B cell (primary cell): ENCODE measurements around the gene PUM1. TPM values are rescaled to one million over a fixed set of nuclear protein-coding genes. Genes with fewer than 3 reads are reported as not detected.

Experiments
- ATAC-seq: fragments of 200-7000 bp; cut with Tn5 transposase; one replicate; pipeline ENCODE4 v1.10.0; 2021; ENCODE audit warnings: low read depth, mild to moderate bottlenecking, moderate number of reproducible peaks, moderate library complexity
- CTCF ChIA-PET: fragments of 350-600 bp; sonication (Branson Sonifier 250); formaldehyde crosslinking; loops from one replicate; lab custom pipeline; 2021; ENCODE audit warnings: antibody characterized with exemption, inconsistent platforms; lab: Charles Lee
- POLR2A ChIA-PET: fragments of 350-600 bp; sonication (Branson Sonifier 250); formaldehyde crosslinking; loops from one replicate; lab custom pipeline; 2021; ENCODE audit warnings: antibody characterized with exemption; lab: Charles Lee
- DNase-seq: peaks from one replicate; pipeline ENCODE4 v3.0.0; 2013
- H2AFZ ChIP-seq: 2 replicates; pipeline ENCODE4 v1.6.1; 2012; ENCODE audit warnings: mild to moderate bottlenecking, low read depth, low read length; ENCODE audit not compliant: insufficient read depth, poor library complexity, severe bottlenecking
- H3K27ac ChIP-seq, 2 donors: 1 replicate in 1 of 2; 2 replicates in 1 of 2; pipeline ENCODE4 v1.5.1; 2012 to 2013; ENCODE audit warnings: low read length in 2 of 2, mild to moderate bottlenecking in 2 of 2, moderate library complexity in 1 of 2
- H3K27me3 ChIP-seq, 4 experiments: fragments of 200-600 bp in 1 of 4; sonication (generic) in 1 of 4; replicated peaks in 1 of 4; 1 replicate in 2 of 4; 2 replicates in 2 of 4; pipeline versions ENCODE4 v1.6.1 to v1.7.0; 2013 to 2016; ENCODE audit warnings: low read length in 3 of 4, mild to moderate bottlenecking in 2 of 4, mixed read lengths in 1 of 4, moderate library complexity in 1 of 4; ENCODE audit not compliant: insufficient read depth in 4 of 4, control insufficient read depth in 3 of 4; ENCODE audit errors: control extremely low read depth in 1 of 4
- H3K36me3 ChIP-seq, 2 experiments: replicated peaks in 1 of 2; 1 replicate in 1 of 2; 2 replicates in 1 of 2; pipeline versions ENCODE4 v1.6.1 to v1.7.1; 2013; ENCODE audit warnings: low read length in 1 of 2; ENCODE audit not compliant: insufficient read depth in 2 of 2, control insufficient read depth in 1 of 2; ENCODE audit errors: control extremely low read depth in 1 of 2, extremely low read depth in 1 of 2
- H3K4me1 ChIP-seq, 2 donors: fragments of 200-600 bp in 1 of 2; sonication (generic) in 1 of 2; 1 replicate in 1 of 2; 2 replicates in 1 of 2; pipeline versions ENCODE4 v1.5.1 to v1.6.1; 2013 to 2017; ENCODE audit warnings: low read length in 2 of 2; ENCODE audit not compliant: control insufficient read depth in 2 of 2, insufficient read depth in 2 of 2
- H3K4me2 ChIP-seq: replicated peaks from 2 replicates; pipeline ENCODE3; 2012; ENCODE audit warnings: mild to moderate bottlenecking, low read depth, low read length; ENCODE audit not compliant: poor library complexity, severe bottlenecking
- H3K4me3 ChIP-seq, 5 experiments: fragments of 200-600 bp in 1 of 5; sonication (generic) in 1 of 5; 1 replicate in 3 of 5; 2 replicates in 2 of 5; pipeline versions ENCODE4 v1.5.1 to v1.7.0; 2011 to 2016; ENCODE audit warnings: low read length in 4 of 5, mild to moderate bottlenecking in 4 of 5, low read depth in 2 of 5, control low read depth in 1 of 5, moderate library complexity in 1 of 5; ENCODE audit not compliant: insufficient read depth in 1 of 5; ENCODE audit errors: control extremely low read depth in 1 of 5, extremely low read depth in 1 of 5
- H3K79me2 ChIP-seq: fragments of 200-600 bp; sonication (generic); one replicate; pipeline ENCODE4 v1.6.0; 2016; ENCODE audit warnings: low read length; ENCODE audit not compliant: control insufficient read depth, insufficient read depth
- H3K9ac ChIP-seq: fragments of 200-600 bp; sonication (generic); 2 replicates; pipeline ENCODE4 v1.6.1; 2017; ENCODE audit warnings: mild to moderate bottlenecking, low read length, moderate library complexity
- H3K9me3 ChIP-seq, 3 donors: one replicate each; pipeline versions ENCODE4 v1.6.1 to v1.7.1; 2013; ENCODE audit warnings: low read length in 2 of 3; ENCODE audit not compliant: control insufficient read depth in 2 of 3, insufficient read depth in 1 of 3; ENCODE audit errors: control extremely low read depth in 1 of 3
- H4K20me1 ChIP-seq: 2 replicates; pipeline ENCODE4 v1.6.0; 2012; ENCODE audit warnings: mild to moderate bottlenecking, low read length; ENCODE audit not compliant: insufficient read depth, control insufficient read depth, poor library complexity, severe bottlenecking
- H3K27ac Mint-ChIP-seq: one replicate; pipeline ENCODE4 v1.8.0; 2021; ENCODE audit warnings: mixed read lengths
- H3K27me3 Mint-ChIP-seq: one replicate; pipeline ENCODE4 v1.8.0; 2021; ENCODE audit warnings: mixed read lengths
- H3K4me1 Mint-ChIP-seq: one replicate; pipeline ENCODE4 v1.8.0; 2021; ENCODE audit warnings: mixed read lengths
- H3K4me3 Mint-ChIP-seq: one replicate; pipeline ENCODE4 v1.8.0; 2021; ENCODE audit warnings: mixed read lengths
- H3K9me3 Mint-ChIP-seq: one replicate; pipeline ENCODE4 v1.8.0; 2022; ENCODE audit warnings: mixed read lengths; ENCODE audit not compliant: insufficient read depth
- EZH2 ChIP-seq: IDR thresholded peaks from 2 replicates; pipeline ENCODE4 v1.6.1; 2012; ENCODE audit warnings: borderline replicate concordance, low read depth, mild to moderate bottlenecking, moderate library complexity, low read length; ENCODE audit not compliant: insufficient read depth, poor library complexity, severe bottlenecking
- WGBS: methylation state at CpG from one replicate; pipeline ENCODE4 v1.1.5; 2013; ENCODE audit warnings: missing lambda C conversion rate; ENCODE audit not compliant: insufficient coverage; 5-methylcytosine and 5-hydroxymethylcytosine counted together
- intact Hi-C: fragments of 100-400 bp; cut with micrococcal nuclease; formaldehyde crosslinking; loops from one replicate; pipeline ENCODE4 v1.10.0; 2022
- polyA plus RNA-seq: library from polyadenylated mRNA; depleted of rRNA; stranded (reverse); fragments of >200 nt; gene quantifications from 2 replicates; pipeline ENCODE4 v1.2.3, GENCODE V29; 2012
- total RNA-seq, 2 donors: library from RNA; stranded (reverse); fragments of 120-200 nt in 1 of 2; gene quantifications; 1 replicate in 1 of 2; 2 replicates in 1 of 2; pipeline versions ENCODE4 v1.2.3 to v1.2.4, GENCODE V29; 2013 to 2022
- TF ChIP-seq, protein P1 (sequence below): fragments of 200-600 bp; IDR thresholded peaks from one replicate; pipeline ENCODE4 v1.8.0; 2022; ENCODE audit warnings: antibody characterized with exemption, mild to moderate bottlenecking

The PUM1 gene
- total and polyA plus RNA-seq, 2 donors (not counting 1 experiment from before 2014, with no cell fraction given): 52.8 to 177 TPM

DNA sequence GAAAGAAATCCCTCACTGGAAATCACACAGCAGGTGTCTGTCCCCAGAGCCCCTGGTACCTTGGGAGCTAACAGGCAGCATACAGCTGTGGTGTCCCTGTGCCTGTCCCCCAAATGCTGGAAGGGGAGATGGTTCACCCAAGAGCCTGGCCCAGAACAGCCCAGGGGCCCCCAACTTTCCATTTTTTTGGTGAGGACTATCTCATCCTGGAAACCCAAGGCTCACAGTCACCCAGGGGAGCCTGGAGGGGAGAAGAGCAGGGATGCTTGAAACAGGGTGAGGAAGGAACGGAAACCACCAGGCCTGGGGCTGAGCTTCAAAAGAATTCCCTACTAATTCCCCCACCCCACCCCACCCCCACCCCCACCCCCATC is 160.6 kb downstream of the PUM1 start:
- no peak for ATAC-seq
- H3K27me3 Mint-ChIP-seq: peaks cover 39% of the 10 kb centered on the region
- CTCF ChIA-PET: interaction anchor here (1.0 to 4.8 kb wide), 3 partner anchors 18 to 103 kb away, joined by 3 to 28 read pairs (median 3); no protein-coding TSS in a partner anchor

More for the DNA sequence above, 160.6 kb downstream of the PUM1 start:
- no peak for TF ChIP-seq EZH2
- TF ChIP-seq, protein P1, sequence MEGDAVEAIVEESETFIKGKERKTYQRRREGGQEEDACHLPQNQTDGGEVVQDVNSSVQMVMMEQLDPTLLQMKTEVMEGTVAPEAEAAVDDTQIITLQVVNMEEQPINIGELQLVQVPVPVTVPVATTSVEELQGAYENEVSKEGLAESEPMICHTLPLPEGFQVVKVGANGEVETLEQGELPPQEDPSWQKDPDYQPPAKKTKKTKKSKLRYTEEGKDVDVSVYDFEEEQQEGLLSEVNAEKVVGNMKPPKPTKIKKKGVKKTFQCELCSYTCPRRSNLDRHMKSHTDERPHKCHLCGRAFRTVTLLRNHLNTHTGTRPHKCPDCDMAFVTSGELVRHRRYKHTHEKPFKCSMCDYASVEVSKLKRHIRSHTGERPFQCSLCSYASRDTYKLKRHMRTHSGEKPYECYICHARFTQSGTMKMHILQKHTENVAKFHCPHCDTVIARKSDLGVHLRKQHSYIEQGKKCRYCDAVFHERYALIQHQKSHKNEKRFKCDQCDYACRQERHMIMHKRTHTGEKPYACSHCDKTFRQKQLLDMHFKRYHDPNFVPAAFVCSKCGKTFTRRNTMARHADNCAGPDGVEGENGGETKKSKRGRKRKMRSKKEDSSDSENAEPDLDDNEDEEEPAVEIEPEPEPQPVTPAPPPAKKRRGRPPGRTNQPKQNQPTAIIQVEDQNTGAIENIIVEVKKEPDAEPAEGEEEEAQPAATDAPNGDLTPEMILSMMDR: no peak
- POLR2A ChIA-PET: interaction anchor here (0.7 to 1.0 kb wide), 2 partner anchors 12 to 93 kb away, joined by 6 to 8 read pairs; no protein-coding TSS in a partner anchor
- Histone ChIP-seq H3K36me3 (no peaks in the 10 kb centered on the region), H3K4me1 (peaks cover 22 to 23% of the 10 kb centered on the region in 2 donors), H3K9ac (no peak overlapping the region), H3K9me3 (peaks cover 0 to 14% (median 0%) of the 10 kb centered on the region in 3 donors), H2AFZ (no peak overlapping the region), H3K27me3 (peaks cover 0 to 51% (median 17%) of the 10 kb centered on the region in 4 experiments), H3K4me2 (no peak overlapping the region), H3K27ac (no peak overlapping the region), H4K20me1 (no peaks in the 10 kb centered on the region), H3K79me2 (no peaks in the 10 kb centered on the region), H3K4me3 (no peak overlapping the region)
- Mint-ChIP-seq H3K4me3 (no peak overlapping the region), H3K9me3 (no peaks in the 10 kb centered on the region), H3K27ac (no peak overlapping the region), H3K4me1 (peaks cover 17% of the 10 kb centered on the region)
- no peak for DNase-seq
- WGBS: no CpG with 5 or more reads among the region's 1 CpG
- intact Hi-C loops: loop anchor here (10.0 kb wide), 1 partner anchor 50 kb away; no protein-coding TSS in a partner anchor
